GM19023 (cell line): ENCODE results near the gene PRKCI.
"Not testable (repeated sequence)": the region's sequence is repeated elsewhere in the genome, so short reads cannot be mapped to it uniquely, and the experiment has no call there.

ENCODE experiments used
- ATAC-seq: cut with Tn5 transposase; IDR thresholded peaks from one replicate; pipeline ENCODE4 v1.9.1; 2021; ENCODE audit warnings: mild to moderate bottlenecking, moderate library complexity; ENCODE audit not compliant: unreplicated experiment

The PRKCI gene

DNA sequence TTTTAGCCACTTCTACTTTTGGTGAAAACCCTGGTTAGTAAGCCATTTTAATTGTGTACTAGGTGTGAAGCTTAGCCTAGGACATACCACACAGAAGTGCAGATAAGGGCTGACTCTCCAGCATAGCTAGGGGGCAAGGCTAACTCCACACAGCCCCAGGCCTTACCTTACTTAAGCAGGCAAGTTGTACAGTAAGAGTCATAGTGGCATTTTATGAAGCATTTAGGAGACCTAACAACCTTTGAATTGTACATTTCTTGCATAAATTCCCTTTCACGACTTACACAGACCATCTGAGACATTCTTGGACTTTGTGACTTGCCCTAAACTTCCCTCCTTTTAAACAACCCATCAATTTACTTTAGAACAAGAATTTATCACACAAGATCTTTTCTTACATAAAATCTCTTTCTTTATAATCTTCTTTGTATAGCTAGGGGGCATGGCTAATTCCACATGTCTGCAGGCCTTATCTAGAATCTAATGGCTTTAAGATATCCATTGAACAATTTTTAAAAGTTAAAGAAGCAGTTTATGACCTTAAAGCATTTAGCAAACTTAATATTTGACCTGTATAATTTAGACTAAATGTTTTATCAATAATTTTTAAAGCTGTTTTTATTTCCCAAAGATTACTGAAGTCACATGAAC, 116.6 kb downstream of the PRKCI start:
- ATAC-seq: no peak

DNA sequence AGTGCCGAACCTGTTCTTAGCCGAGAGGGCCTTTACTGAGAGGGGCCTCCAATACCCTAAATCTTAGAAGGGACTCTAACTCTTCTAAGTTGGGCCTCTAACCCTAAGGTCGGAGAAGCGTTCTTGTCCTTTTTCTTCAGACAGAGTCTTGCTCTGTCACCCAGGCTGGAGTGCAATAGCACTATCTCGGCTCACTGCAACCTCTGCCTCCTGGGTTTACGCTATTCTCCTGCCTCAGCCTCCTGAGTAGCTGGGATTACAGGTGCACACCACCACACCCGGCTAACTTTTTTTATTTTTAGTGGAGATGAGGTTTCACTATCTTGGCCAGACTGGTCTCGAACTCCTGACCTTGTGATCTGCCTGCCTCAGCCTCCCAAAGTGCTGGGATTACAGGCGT, 120.0 kb downstream of the PRKCI start:
- not testable (repeated sequence) for ATAC-seq

DNA sequence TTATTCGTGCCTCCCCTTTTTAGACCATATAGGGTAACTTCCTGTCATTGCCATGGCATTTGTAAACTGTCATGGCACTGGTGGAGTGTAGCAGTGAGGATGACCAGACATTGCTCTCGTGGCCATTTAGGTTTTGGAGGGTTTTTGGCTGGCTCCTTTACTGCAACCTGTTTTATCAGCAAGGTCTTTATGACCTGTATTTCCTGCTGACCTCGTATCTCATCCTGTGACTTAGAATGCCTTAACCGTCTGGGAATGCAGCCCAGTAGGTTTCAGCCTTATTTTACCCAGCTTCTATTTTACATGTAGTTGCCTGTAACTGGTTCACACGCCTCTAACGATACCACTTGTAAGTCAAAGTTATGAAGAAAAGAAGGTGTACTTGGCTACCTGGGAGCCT, 121.6 kb downstream of the PRKCI start:
- ATAC-seq: not testable (repeated sequence)

DNA sequence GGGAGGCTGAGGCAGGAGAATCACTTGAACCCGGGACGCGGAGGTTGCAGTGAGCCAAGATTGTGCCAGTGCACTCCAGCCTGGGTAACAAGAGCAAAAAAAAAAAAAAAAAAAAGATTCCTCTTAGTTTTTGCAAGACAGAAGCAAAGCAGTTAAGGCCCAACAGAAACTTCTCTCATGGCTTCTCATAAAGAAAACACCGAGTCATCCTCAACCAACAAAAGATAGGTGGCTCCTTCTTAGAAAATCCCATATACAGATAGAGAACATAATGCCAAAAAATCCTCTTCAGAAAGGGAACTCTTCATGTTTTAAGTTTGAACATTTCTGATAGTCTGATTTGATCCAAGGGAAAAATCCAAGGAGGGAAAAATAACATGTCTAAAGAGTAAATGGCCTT, 122.7 kb downstream of the PRKCI start:
- ATAC-seq: no peak

DNA sequence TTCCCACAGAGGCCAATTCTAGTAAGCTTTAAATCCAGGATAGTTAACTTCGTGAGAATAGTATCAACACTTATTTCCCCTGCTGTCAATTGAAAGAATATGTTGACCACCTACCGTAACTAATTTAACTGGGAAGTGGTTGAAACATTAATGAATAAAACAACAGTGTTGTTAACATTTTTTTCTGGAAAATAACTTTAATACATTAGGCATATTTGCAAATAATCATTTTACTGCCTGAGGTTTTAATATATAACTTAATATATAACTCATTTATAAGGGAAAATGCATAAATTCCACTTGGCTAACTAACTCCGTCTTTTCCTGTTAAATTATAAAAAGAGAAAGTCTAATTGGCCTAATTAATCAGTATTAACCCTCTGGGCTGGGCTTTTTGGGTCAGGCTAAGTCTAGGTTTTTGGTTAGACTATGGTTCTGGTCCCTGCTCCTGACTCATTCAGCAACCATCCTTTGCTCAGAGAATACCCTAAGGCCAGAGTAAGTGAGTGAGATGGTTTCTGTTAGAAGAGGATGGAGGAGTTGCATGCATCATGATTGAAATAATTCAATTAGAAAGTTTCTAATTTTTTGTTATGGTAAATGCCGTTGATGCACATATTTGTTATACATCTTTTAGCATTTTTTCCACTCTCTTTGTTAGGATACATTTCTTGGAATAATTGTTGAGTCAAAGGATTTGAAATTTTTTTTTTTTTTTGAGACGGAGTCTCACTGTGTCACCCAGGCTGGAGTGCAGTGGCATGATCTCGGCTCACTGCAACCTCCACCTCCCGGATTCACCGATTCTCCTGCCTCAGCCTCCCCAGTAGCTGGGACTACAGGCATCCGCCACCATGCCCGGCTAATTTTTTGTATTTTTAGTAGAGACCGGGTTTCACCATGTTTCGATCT, 124.5 kb downstream of the PRKCI start:
- ATAC-seq: no peak

DNA sequence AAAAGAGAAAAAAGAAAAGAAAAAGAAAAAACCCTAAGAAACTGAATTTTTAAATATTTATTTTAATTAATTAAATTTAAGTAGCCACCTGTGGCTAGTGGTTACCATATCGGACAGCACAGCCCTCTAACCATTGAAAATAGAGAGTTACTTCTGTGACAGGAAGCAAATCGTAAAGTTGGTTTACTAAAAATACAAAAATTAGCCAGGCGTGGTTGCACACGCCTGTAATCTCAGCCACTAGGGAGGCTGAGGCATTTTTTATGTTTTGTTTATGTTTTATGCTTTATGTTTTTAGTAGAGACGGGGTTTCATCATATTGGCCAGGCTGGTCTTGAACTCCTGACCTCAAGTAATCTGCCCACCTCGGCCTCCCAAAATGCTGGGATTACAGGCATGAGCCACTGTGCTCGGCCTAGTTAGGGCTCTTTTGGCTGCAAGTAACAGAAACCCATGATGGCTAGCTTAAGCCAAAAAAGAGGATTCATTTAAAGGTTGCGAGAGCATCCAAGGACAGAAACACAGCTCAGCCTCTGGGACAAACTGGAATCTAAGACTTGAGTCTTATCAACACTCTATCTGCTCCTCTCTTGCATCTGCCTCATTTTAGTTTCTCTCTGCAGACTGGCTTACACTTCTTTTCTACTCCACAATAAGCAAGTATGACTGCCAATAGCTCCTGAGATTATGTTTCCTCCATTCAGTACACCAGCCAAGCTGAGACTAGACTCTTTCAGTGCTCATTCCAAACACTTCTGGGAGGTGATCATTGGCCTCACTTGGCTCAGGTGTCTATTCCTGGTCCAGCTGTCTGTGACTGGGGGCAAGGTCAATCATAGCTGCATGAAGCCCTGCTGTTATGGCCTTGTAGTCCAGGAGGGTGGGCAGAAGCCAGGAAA, 128.5 kb downstream of the PRKCI start:
- peak; percentile 48 for ATAC-seq

DNA sequence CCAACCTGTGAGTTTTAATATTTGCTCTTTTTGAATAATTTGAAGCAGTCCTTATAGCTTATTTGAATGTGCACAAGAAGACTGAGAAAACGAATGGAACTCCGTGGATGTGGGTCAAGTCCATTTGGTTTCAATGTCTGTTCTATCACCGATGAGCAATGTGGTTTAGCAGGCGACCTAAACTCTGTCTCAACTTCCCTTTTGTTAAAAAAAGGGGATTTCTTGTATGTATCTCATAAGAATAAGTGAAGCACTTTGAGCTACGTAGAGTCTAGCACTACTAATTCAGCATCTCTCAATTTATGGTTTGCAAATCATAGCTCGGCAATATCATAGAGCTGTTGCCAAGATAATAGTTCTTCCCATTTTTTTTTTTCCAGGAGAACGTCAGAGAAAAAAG, 130.7 kb downstream of the PRKCI start:
- ATAC-seq: no peak

DNA sequence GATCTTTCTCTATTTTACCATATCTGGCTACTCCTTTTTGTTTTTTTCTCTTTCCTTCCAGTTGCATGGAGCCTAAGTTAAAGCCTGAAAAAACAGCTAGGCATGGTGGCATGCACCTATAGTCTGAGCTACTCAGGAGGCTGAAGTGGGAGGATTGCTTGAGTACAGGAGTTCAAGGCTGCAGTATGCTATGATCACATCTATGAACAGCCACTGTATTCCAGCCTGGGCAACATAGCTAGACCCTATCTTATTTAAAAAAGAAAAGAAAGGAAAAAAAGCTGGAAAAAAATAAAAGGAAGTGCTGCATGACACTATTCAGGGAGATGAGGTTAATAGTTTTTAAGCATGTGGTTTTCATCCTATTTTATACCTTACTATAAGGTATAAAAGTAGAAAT, 131.3 kb downstream of the PRKCI start:
- no peak for ATAC-seq

DNA sequence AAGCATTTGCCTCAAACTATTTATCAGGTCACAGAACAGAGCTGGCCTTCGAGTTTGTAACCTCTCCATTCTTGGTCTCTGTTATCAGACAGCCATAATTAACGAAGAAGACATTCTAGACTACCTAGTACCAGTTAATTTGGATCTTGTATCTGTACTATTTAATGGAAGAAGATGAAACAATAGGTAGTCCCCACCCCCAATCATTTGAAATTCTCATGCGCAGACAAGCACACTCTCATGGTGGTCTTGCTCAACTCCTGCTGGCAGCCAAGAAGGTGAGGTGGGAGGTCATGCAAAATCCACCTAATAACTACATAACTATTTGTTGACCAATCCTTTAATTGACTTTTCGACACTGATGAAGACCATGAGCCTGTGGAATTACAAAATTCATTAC, 132.5 kb downstream of the PRKCI start:
- no peak for ATAC-seq
